ENCODE data around the gene GSG1L.

Gene GSG1L

DNA sequence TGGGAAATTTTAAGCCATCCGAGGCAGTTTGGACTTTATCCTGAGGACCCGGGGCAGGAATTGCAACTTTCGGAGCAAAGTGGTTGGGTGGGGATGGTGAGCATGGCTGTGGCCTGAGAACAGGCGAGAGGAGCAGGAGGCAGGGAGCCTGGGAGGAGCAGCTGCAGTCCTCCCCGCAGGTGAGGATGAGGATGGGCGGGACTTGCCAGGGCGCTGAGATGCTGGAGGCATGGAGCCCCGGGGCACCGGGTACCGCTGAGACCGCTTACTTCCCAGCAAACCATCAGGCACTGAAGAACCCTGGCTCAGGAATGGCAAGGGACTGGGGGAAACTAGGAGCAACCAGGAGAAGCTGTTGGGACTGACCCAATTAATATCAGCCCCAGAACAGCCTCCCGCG, 210.8 kb downstream of the GSG1L start:
- no peak for DNase-seq (ENCODE audit: low read depth in 2 of 2)

DNA sequence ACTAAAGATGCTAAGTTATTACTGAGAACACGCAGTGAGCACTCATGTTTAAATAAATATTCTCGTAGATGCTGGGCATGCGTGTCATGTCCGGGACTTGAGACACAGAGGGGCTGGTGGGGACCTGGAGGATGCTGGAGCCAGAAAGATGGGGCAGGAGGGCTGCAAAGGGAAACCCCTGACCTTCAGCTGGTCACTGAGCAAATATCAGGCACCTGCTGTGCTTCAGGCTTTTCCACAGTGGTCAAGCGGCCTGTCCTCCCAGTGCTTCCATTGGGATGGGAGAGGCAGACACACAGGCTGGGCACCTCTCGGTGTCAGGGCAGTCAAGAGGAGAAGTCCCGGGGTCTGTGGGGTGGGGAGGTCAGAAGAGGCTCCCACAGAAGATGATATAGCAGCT, 211.4 kb downstream of the GSG1L start:
- no peak for DNase-seq (ENCODE audit: low read depth in 2 of 2)

DNA sequence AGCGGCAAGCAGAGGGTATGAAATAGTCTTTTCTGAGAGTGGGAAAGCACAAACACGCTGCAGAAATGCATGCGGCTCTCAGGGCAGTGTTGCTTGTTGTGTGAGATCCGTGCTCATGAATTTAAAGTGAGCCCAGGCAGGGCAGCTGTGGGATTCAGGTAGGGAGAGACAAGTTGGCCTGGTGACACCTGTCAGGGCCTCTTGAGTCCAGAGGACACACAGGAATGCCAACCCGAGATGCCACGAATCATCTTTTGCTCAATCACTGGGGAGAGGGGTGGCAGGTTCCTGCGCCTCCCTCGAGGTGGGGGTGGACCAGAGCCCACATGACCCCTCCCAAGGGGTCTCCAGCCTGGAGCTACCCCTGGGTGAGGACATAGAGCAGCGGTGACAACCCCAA, 211.9 kb downstream of the GSG1L start:
- DNase-seq (ENCODE audit: low read depth in 2 of 2) = no peak

DNA sequence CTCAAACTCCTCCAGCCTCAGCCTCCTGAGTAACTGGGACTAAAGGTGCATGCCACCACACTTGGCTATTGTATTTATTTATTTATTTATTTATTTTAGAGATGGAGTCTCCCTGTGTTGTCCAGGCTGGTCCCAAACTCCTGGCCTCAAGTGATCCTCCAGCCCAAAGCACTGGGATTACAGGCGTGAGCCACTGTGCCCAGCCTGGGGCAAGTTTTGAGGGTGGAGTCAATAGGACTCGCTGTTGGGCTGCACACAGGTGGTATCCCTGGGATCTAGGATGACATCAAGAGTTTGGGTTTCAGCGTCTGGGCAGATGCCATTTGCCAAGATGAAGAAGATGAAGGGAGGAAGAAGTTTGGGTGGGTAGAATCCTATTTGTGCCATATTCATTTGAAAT, 213.9 kb downstream of the GSG1L start:
- DNase-seq (ENCODE audit: low read depth in 2 of 2) = no peak

DNA sequence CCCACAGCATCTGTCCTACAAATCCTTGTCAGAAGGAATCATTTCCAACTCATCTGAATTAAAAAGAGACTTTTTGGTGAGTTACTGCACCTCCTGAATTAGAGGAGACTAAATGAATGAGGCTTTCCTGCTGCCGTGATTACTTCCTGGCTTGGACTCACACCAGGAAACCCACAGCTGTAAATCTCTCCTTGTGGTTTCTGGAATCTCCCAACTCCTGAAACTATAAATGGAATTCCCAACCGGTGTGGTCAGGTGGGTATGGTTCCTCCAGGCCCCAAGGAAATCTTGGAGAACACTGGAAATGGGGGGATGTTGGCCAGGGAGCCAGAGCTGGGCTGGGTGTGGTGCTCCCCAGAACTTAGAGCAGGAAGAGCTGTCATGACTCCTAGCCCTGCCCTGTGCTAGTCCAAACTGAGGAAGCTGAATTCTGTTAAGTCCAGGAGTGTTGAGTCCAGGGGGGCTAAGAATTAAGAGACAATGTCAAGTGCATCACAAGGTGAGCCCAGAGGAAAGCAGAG, 216.4 kb downstream of the GSG1L start:
- DNase-seq (ENCODE audit: low read depth in 2 of 2) = no peak

DNA sequence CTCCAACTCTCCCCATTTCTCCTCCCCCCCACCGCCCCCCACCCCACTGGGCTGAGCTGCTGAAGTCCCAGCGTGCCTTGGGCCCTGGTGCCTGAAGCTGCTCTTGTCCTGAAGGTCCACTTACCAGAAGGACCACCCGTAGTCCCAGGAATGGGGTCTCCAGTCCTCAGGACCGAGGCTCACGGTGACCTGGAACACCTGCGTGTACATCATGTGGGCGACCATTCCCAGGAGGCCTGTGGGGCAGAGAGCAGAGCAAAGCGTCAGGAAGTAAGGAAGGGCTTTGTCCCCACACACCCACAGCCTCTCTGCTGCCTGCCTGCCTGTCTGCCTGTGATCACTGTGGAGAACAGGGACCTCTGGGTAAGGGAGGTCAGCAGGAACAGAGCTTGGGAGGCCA, 218.7 kb downstream of the GSG1L start:
- DNase-seq (ENCODE audit: low read depth in 2 of 2) = no peak

DNA sequence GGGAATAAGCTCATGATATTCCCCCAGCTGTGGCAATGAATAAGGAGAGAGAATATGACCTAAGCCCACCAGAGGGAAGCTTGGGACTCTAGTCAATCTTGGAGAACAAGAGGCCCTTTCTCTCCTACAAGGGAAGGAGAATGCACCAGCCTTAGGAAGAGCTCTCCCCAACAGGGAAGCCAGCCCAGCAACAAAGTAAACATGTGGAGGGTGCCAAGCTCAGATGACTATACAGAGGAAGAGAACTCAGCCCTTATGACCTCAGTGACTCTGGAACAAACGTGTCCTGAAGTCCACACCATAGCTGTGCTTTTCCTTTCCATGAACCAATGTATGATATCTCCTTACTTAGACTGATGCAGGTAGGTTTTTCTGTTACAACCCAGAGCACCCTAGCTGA, 219.7 kb downstream of the GSG1L start:
- DNase-seq (ENCODE audit: low read depth in 2 of 2) = no peak

DNA sequence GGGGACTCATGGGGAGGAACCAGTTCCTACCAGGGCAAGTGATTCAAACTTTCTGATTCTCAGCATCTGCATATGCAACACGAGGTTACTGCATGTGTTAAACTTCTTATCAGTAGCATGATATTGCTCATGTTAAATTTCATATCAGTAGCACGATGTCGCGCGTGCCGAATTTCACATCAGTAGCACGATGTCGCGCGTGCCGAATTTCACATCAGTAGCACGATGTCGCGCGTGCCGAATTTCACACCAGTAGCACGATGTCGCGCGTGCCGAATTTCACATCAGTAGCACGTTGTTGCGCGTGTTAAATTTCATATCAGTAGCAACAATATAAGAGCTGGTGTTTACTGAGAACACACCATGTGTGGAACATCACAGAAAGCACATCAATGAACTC, 221.6 kb downstream of the GSG1L start:
- DNase-seq (ENCODE audit: low read depth in 2 of 2) = no peak

DNA sequence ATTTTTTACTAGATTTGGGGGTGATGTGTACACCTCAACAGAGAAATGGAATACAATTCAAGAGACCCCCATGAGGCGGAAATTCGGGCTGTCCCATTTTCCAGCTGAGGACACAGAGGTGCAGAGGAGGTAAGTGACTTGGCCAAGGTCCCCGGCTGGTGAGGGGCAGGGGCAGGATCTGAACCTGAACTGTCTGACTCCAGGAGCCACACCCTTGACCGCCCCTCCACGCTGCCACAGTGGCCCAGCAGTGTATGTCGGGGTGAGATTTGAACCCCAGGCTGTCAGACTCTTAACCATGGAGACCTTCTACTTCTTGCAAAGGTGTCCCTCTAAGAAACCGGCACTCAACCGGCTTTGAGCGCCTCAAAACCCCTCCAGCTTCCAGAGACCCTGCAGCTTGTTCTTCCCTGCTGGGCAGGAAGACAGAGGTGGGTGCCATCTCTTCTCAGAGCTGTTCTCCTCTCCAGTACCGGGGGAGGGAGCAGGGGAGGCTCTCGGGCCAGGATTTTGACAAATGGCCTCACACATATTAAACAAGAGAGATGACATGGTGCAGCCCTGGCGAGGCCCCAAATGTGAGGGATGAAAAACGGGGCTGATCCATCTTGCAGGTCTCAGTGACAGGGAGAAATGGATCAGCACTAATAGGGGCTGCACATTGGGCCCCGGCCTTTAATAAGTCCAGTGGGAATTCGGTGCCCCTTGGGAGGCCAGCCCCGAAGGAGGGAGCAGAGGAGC, 222.3 kb downstream of the GSG1L start:
- DNase-seq (ENCODE audit: low read depth in 2 of 2) = no peak

DNA sequence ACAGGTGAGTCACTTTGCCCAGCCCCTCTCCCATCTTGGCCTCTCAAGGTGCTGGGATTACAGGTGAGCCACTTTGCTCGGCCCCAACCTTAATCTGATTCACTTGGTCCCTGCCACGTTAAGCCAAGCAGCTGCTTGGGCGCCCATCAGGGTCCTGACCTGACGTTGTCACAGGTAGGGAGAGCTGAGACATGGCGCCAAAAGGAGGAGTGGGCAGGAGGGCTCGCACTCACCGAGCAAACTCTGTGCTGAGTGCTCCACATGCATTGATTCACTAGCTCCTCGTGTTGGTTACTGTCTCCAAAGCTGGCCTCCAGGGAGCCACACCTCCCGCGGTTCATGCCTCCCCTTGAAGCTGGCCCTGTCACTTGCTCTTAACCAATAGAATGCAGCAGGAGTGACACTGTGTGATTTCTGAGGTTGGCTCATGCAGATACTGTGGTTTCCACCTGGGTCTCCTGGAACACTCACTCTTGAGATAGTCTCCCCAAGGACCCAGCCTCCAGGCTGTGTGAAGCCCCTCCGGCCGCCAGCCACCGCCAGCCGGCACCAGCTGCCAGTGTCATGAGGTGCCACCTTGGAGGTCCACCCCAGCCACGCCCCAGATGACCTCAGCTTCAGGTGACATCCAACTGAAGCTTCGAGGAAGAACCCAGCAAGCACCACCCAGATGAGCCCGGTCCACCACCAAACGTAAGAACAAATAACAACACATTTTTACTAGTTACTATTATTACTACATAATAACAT, 223.0 kb downstream of the GSG1L start:
- DNase-seq (ENCODE audit: low read depth in 2 of 2) = no peak

DNA sequence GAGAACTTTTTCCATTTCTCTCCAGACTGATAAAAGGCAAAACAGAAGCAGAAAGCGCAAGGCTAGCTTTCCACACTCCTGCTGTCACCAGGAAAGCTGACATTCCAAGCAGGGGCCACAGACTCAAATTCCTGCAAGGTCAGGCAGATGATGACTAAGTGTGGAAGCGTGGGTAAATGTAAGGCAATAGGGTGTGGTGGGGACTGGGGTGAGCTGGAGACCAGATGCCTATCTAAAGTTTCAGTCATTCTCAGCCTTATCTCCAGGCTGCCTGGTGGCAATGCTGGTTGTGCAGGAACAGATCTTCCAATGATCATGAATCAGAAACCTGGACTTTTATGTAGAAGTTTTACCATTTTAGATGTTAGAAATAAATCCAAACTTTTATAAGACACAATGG, 224.1 kb downstream of the GSG1L start:
- no peak for DNase-seq (ENCODE audit: low read depth in 2 of 2)

DNA sequence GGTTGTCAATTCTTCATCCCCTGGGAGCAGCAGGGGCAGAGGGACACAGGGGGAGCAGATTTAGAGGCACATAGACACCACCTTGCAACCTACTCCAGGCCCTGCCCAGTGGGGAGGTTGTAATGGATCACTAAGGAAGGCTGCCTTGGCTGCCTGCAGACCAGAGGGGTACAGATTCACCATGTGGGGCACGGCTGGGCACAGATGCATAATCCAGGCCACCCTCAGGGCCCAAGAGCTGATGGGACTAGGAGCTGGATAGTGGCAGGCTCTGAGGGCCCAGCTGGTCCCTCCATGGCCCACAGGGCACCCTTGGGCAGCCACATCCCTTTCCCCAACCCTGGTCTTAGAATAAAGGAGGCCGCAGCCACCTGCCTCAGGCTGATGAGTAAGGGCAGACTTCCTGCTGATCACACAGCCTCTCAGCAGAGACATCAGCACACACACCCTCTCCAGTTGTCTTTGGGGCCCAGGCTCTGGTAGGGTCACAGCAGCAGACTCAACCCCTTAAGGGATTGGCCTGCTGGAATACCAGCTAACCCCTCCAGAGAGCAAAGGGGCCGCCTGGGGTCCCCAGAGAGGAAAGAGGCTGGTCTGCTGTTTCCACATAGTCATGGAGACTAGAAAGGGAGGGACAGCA, 224.9 kb downstream of the GSG1L start:
- DNase-seq (ENCODE audit: low read depth in 2 of 2) = no peak

DNA sequence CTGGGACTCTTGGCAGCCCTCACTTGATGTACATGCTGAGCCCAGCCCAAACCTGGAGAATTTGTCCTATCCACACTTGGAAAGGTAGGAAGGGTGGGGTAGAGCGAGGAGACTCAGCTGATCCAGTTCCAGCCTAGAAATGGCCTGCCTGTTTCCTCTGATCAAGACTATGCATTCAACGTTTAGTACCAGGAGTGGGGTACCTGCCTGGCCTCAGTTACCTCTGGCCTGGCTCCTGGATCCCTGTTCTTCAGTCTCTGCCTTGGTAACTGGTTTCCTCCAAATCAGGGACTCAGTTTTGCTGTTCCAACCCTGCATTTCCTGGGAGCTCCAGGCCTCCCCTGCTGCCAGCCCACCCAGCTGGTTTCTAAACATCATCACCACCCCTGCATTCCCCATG, 233.5 kb downstream of the GSG1L start:
- no peak for DNase-seq (ENCODE audit: low read depth in 2 of 2)

DNA sequence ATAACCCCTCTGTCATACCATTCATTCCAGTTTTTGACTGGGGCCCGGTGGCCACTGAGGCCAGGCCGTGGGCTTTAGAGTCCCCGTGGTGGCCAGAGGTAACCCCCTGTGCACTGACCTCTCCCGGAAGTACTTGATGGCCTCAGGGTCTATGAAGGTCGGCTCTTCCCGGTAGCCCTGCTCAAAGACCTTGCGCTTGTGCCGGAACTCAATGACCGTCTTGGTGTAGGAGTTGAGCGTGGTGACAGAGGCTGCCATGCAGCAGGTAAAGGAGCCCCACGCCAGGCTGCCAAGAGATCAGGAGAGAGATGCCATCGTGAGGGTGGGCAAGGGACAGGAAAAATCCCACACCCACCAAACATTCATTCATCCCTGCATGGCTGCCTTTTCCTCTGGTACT, 234.8 kb downstream of the GSG1L start:
- DNase-seq (ENCODE audit: low read depth in 2 of 2) = no peak

DNA sequence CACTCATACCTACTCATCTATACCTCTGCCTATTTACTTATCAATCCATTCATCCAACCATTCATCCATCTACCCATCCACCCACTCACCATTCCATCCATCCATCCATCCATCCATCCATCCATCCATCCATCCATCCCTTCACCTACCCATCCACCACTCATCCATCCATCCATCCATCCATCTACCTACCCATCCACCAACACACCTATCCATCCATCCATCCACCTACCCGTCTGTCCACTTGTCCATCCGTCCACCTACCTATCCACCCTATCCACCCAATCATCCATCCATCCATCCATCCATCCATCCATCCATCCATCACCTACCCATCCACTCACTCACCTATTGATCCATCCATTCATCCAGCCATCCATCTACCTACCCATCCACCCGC, 235.7 kb downstream of the GSG1L start:
- DNase-seq (ENCODE audit: low read depth in 2 of 2) = no peak

DNA sequence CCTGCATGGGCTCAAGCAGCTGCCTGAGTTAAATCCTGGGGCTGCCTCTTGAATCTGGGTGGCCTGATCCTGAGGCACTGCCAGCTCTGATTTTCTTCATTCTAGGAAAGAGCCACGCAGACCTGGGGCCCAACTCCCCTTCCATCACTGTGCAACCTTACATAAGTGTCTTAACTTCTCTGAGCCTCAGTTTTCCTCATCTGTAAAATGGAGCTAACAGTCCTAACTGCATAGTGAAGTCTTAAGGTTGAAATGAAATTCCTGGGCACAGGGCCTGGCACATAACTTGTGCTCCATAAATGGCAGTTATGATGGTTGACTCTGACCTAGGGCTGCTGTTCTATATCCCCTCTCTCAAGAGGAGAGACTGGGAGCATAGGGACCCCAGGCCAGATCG, 236.6 kb downstream of the GSG1L start:
- no peak for DNase-seq (ENCODE audit: low read depth in 2 of 2)

DNA sequence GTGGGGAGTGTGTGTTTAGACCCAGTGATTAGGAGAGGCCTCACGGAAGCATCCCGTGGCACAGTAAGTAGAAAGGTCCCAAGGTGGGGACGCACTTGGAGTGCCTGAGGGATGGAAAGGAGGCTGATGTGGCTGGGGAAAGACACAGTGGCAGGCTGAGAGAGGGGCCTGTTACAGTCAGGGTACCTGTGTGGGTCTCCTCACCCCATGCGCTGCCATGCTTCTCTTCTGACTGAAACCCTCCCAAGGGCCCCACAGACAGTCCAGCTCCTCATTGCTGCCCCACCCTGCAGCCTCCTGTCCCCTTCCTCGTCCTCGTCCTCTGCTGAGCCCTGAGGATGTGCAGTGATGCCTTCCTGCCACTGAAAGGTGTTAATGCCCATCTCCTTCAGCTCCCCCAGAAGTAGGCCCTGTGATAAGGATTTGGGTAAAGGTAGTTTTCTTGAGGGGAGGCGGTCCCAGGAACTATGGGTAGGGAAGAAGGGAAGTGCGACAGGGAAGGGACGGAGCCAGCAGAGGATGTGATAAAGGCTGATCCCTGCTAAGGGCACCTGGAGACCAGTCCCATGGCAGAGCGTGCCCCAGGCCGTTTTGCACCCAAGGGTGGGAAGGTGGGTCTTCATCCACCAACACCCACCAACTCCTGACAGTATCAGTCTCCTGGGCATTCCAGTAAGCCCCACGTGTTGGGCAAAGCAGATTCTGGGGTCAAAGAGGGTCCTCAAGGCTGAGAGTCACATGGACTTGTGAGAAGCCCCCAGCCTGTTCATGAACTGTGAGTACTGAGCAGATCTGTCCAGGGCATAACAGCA, 237.2 kb downstream of the GSG1L start:
- DNase-seq (ENCODE audit: low read depth in 2 of 2) = no peak

DNA sequence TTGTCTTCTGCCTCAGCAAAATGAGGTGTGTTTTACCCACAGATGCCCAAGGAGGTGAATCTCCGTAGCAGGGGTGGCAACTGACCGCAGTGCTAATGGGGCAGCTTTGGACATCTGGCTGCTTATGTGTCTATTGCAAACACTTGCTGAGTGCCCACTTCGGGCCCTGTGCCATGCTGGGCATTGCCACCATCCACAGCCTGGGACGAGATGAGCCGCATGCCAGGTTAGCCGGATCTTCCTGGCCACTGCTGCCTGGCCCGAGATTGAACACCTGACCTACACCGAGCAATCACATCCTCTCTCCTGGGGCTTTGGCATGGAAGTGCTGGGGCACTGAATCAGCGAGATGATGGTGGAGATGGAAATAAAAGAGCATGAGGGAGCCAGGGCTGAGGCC, 238.7 kb downstream of the GSG1L start:
- DNase-seq (ENCODE audit: low read depth in 2 of 2) = no peak

DNA sequence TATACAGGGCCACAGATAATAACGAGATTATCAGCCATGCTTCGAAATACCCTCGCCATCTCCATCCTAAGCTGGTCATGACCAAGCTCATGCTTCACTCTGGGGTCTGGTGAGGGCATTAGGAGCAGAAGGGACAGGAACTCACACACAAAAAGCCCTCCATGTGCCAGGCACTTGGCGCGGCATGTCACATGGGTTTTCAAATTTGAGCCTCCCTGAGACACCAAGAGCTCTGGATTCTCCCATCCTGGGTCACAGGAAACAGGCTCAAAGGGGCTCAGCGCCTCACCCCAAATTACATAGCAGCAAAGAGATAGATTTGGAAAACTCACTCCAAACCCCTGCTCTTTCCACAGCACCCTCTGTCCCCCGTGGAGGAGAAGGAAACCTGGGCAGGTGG, 239.5 kb downstream of the GSG1L start:
- no peak for DNase-seq (ENCODE audit: low read depth in 2 of 2)

DNA sequence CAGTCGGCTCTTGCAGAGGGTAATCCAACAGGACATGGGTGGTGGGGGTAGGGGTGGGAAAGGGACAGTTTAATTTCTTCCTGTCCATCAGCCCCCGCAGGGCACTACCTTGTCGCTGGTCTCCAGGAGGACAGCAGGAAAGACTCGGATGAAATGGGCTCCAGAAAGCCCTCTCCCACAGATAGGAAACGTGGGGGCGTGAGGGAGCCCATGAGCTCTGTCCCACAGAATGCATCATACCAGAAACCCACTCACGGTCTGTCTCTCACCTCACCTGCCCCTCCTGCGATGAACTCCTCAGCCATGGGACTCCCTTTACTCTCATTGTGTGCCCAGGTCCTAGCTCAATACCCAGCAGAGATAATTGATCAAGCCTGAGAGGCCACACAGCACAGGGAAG, 240.1 kb downstream of the GSG1L start:
- no peak for DNase-seq (ENCODE audit: low read depth in 2 of 2)

DNA sequence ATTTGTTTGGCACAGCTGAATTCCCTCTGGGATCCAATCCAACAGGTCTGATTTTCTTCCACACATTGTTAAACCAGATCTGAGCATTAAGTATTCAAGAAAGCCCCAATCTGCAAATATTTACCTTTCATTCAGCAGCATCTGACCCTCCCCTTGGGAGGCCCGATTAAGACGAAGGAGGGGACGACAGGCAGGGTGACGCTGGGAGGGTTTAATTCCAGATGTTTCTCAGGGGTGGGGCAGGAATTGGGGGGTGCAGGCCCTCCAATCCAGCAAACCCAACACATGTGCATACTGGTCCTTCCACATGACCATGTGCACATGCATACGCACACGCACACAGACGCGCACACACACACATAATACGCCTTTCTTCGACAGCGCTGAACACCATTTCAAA, 240.5 kb downstream of the GSG1L start:
- DNase-seq (ENCODE audit: low read depth in 2 of 2) = no peak

DNA sequence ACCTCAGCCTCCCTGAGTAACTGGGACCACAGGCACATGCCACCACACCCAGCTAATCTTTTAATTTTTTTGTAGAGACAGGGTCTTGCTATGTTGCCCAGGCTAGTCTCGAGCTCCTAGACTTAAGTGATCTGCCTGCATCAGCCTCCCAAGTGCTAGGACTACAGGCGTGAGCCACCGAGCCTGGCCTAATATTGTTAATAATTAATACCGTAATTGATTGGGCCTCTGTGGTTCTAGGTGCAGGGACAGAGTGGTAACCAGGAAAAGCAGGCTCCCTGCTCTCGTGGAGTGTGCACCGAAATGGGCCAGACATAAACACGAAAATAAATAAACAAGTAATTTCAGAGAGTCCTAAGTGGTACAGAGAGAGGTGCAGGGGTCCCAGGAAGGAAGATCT, 241.0 kb downstream of the GSG1L start:
- DNase-seq (ENCODE audit: low read depth in 2 of 2) = no peak
